GM12872 (cell line): ENCODE results near the gene DGLUCY.

ENCODE experiments used
- TF ChIP-seq, protein P1 (sequence below): IDR thresholded peaks from 3 replicates; pipeline ENCODE4 v1.5.1; 2011; ENCODE audit warnings: low read depth, mild to moderate bottlenecking, low read length, moderate library complexity; ENCODE audit not compliant: insufficient read depth

The DGLUCY gene

DNA sequence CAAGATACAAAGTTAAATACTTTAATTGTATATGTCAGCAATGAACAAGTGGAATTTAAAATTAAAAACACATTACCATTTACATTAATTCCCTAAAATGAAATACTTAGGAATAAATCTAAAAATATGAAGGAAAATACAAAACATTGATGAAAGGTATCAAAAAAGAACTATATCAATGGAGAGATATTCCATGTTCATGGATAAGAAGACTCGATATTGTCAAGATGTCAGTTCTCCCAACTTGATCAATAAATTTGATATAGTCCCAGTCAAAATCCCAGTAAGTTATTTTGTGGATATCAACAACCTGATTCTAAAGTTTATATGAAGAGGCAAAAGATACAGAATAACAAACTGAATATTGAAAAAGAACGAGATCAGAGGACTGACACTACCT is 97.1 kb downstream of the DGLUCY start:
- TF ChIP-seq, protein P1, sequence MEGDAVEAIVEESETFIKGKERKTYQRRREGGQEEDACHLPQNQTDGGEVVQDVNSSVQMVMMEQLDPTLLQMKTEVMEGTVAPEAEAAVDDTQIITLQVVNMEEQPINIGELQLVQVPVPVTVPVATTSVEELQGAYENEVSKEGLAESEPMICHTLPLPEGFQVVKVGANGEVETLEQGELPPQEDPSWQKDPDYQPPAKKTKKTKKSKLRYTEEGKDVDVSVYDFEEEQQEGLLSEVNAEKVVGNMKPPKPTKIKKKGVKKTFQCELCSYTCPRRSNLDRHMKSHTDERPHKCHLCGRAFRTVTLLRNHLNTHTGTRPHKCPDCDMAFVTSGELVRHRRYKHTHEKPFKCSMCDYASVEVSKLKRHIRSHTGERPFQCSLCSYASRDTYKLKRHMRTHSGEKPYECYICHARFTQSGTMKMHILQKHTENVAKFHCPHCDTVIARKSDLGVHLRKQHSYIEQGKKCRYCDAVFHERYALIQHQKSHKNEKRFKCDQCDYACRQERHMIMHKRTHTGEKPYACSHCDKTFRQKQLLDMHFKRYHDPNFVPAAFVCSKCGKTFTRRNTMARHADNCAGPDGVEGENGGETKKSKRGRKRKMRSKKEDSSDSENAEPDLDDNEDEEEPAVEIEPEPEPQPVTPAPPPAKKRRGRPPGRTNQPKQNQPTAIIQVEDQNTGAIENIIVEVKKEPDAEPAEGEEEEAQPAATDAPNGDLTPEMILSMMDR, result no peak

GRCh38 chr14:91214306-91214705 is 100.4 kb downstream of the DGLUCY start:
- TF ChIP-seq, protein P1, result no peak

DNA sequence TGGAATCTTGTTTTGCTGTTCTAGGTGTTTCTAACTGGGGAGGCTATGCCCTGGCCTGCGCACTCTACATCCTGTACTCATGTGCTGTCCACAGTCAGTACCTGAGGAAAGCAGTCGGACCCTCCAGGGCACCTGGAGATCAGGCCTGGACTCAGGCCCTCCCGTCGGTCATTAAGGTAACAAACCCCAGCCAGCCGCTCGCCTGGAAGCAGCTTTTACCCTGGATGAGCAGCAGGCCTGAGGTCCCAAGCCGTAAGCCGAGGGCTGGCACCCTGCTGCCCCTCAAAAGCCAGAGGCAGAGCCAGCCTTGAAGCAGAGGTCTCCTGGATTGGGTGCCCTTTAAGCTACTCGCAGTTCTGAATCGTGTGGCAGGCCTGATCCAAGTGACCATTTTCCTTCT is 101.5 kb downstream of the DGLUCY start:
- TF ChIP-seq, protein P1, result no peak

DNA sequence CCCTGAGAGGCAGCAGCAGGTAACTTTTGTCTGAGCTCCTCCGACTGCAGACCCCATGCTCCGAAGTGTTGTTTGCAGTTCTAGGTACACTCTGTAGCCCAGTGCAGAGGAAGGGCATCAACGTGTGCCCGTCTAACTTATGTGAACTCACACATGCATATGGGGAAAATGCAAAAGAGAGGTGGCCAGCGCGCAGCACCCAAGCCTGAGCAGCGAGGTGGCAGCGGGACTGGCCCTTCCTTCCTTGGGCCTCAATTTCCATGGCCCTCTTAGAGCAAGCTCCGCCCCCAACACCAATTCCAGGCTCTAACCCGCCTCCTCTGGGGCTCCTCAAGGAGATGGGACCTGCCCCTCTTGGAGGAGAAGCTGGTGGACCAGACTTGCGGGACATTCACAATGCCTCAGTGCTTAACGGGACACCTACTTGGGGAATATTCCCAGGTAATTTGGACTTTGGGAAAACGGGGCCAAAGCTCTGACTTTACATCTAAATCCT is 102.9 kb downstream of the DGLUCY start:
- TF ChIP-seq, protein P1, result no peak

DNA sequence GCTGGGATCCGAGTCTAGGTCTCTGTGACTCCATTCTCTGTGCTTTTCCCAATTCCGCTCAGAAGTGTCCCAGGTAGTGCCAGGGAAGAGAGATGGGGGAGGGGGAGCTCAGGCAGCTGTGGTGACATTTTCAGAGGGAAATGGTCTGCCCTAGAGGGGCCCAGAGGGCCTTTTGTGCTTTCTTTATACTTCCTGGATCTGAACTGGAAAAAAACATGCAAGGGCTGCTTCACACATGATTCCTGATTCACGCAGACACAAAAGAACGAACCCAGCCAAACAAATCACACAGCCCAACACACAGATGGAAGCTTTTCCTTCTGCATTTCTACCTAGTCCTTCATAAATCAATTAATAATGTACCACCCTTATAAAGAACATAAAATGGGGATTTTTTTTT is 104.1 kb downstream of the DGLUCY start:
- TF ChIP-seq, protein P1, result no peak

GRCh38 chr14:91219517-91220389 is 105.9 kb downstream of the DGLUCY start:
- TF ChIP-seq, protein P1, result no peak

- TF ChIP-seq, protein P1, result no peak
These were observed 106.7 kb downstream of the DGLUCY start for GRCh38 chr14:91220581-91221000.
